T-helper 2 cell treated with Interferon-gamma antibody and Interleukin-4, amounts not matched to agents 5 μg/mL and 100 μg/mL, for 36 hours (primary cell): ENCODE data around the gene SPTBN5.
A peak's percentile ranks its signal among the peaks of the same experiment; 100 is the strongest.

ENCODE experiments used
- DNase-seq: peaks from one replicate; pipeline ENCODE4 v3.0.0; 2021; ENCODE audit warnings: low spot score
- H3K27ac Mint-ChIP-seq: one replicate; pipeline ENCODE4 v1.8.0; 2021; ENCODE audit warnings: mild to moderate bottlenecking, mixed read lengths
- H3K27me3 Mint-ChIP-seq: one replicate; pipeline ENCODE4 v1.8.0; 2021; ENCODE audit warnings: low read depth, mixed read lengths
- H3K36me3 Mint-ChIP-seq: one replicate; pipeline ENCODE4 v1.8.0; 2021; ENCODE audit warnings: low read depth, mixed read lengths
- H3K4me1 Mint-ChIP-seq: one replicate; pipeline ENCODE4 v1.8.0; 2021; ENCODE audit warnings: low read depth, mixed read lengths
- H3K4me3 Mint-ChIP-seq: one replicate; pipeline ENCODE4 v1.8.0; 2022; ENCODE audit warnings: mild to moderate bottlenecking, moderate library complexity, mixed read lengths
- H3K9me3 Mint-ChIP-seq: one replicate; pipeline ENCODE4 v1.8.0; 2021; ENCODE audit warnings: mixed read lengths

Gene SPTBN5

DNA sequence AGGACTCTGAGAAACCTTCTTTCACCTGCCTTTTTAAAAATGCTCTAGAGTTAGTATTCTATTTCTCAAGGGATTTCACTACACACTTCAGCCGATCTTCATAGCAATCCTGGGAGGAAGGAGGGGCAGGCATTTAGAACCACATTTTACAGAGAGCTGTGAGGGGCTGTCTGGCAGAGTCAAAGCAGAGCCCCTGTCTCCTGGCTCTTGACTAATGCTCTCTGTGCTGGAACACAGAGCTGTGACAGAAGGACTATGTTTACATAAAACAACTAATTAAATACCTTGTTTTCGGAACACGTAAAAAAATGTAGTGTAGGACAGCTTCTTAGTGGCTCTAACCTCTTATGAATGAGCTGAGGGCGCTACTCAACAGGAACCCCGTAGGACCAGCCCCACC lies 7.6 kb upstream of the SPTBN5 start:
- no peaks in the 10 kb centered on the region for H3K27me3 Mint-ChIP-seq
- peaks cover 5% of the 10 kb centered on the region for H3K9me3 Mint-ChIP-seq
- H3K4me3 Mint-ChIP-seq = no peak overlapping the region
- DNase-seq = no peak
- H3K4me1 Mint-ChIP-seq = peaks cover 6% of the 10 kb centered on the region
- peaks cover 9% of the 10 kb centered on the region for H3K36me3 Mint-ChIP-seq
- no peak overlapping the region for H3K27ac Mint-ChIP-seq

DNA sequence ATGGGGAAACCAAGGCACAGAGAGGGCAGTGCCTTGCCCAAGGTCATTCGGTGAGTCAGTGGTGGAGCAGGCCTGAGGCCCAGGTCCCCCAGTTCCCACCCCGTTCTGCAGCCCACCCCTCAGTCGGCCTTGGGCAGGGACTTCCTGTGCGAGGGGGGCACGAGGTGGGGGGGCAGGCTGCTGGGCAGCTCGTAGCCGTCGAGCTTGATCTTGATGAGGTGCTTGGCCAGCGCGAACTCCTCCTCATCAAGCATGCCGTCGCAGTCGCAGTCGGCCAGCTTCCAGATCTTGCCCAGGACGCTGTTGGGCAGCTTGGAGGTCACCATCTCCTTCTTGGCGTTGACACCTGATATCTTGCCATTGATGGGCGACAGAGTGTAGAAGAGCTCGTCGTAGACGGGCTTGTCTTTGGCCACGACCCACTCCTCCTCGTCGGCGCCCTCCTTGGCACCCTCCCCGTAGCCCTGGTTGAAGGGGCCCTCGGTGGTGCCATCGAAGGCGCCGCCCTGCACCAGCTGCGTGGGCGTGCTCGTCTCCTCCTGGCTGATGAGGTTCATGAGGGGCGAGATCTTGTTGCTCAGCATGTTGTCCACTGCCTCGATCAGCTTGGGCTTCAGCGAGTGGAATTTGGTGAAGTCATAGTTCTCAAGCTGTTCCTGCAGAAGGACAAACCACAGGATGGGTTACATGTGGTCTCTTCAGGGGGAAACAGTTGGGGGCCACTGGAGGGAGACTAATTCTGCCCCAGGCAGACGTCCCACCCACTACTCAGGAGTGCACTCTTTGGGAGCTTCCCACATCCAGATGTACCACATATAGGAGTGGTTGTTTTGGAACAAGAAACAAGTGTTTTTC lies 6.9 kb upstream of the SPTBN5 start:
- H3K36me3 Mint-ChIP-seq = peaks cover 4% of the 10 kb centered on the region
- no peaks in the 10 kb centered on the region for H3K27me3 Mint-ChIP-seq

DNA sequence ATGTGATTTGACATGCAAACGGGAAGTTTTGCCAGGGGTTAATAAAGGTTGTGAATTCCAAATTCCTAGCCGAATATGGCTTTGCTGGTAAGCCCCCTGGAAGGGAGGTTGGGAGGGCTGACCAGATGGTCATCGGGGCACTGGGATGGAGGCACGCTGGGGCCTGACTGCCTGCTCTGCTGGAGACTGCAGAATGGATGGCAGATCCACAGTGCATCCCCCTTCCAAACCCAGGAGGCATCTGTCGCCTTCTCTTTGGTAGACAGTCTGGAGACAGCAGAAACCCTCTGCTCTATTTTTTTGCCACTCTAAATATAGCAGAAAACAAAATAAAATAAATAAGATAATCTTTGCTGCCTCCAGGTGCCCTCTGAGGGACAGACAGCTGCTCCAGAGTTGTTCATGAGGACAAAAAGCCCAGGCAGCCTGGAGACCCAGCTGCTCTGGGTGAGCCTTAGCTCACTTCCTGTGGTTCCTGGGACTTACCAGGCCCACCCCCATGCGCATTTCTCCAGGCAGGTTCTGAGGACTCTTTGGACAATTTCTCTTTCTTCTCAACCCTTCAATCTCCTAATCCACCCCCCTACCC lies 6.1 kb upstream of the SPTBN5 start:
- Mint-ChIP-seq H3K4me3 (no peak overlapping the region), H3K4me1 (peaks cover 14% of the 10 kb centered on the region), H3K36me3 (no peaks in the 10 kb centered on the region), H3K9me3 (no peaks in the 10 kb centered on the region), H3K27me3 (no peaks in the 10 kb centered on the region), H3K27ac (no peak overlapping the region)
- no peak for DNase-seq

More for the DNA sequence above, 6.9 kb upstream of the SPTBN5 start:
- Mint-ChIP-seq H3K4me3 (no peak overlapping the region), H3K27ac (no peak overlapping the region), H3K9me3 (no peaks in the 10 kb centered on the region), H3K4me1 (peaks cover 6% of the 10 kb centered on the region)
- no peak for DNase-seq

DNA sequence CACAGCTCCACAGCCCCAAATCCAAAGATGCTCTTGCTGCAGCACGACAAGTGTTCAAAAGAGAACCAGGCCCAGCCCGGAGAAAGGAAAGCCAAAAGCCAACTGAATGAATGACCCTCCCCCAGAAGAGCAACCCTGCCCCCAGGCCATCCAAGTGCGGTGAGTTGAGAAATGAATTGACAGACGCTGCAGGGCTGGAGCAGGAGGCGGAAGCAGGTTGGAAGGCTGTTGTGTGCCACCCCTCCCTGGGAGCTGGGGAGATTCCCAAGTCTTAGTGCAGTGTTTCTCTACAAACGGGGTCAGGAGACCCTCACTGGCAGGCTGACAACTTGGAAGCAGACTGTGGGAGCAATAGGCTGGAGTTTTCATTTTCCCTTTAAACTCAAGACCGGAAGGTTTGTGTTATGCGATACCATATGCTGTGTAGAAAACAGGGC lies 3.5 kb upstream of the SPTBN5 start:
- Mint-ChIP-seq H3K27ac (peak overlapping the region; percentile 47), H3K9me3 (no peaks in the 10 kb centered on the region), H3K27me3 (no peaks in the 10 kb centered on the region), H3K4me3 (no peak overlapping the region), H3K4me1 (peaks cover 22% of the 10 kb centered on the region), H3K36me3 (no peaks in the 10 kb centered on the region)
- DNase-seq = no peak

GRCh38 chr15:41896566-41896965 lies 2.7 kb upstream of the SPTBN5 start:
- Mint-ChIP-seq H3K36me3 (no peaks in the 10 kb centered on the region), H3K27me3 (no peaks in the 10 kb centered on the region), H3K27ac (peak overlapping the region; percentile 73), H3K4me1 (peaks cover 23% of the 10 kb centered on the region), H3K9me3 (no peaks in the 10 kb centered on the region), H3K4me3 (no peak overlapping the region)
- no peak for DNase-seq

DNA sequence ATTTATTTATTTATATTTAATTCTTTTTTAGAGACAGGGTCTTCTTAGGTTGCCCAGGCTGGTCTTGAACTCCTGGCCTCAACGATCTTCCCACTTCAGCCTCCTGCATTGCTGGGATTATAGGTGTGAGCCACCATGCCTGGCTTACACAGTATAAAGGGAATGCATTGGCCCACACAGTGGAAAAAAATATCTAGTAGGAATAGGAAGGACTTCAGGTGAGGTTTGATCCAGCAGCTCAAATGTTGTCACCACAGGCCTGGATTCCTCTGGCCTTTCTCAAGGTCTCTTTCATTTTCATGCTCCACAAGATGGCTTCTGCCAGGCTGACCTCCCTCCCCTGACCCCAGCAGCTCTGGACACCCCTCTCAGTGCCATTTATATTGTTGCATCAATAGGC lies 2.1 kb upstream of the SPTBN5 start:
- Mint-ChIP-seq H3K36me3 (no peaks in the 10 kb centered on the region), H3K4me1 (peaks cover 23% of the 10 kb centered on the region), H3K27me3 (no peaks in the 10 kb centered on the region), H3K9me3 (no peaks in the 10 kb centered on the region), H3K27ac (peak overlapping the region; percentile 73), H3K4me3 (no peak overlapping the region)
- no peak for DNase-seq

- peak overlapping the region; percentile 54 for H3K4me3 Mint-ChIP-seq
- H3K9me3 Mint-ChIP-seq = no peaks in the 10 kb centered on the region
- peak overlapping the region; percentile 93 for H3K27ac Mint-ChIP-seq
- no peaks in the 10 kb centered on the region for H3K36me3 Mint-ChIP-seq
- no peaks in the 10 kb centered on the region for H3K27me3 Mint-ChIP-seq
- peaks cover 23% of the 10 kb centered on the region for H3K4me1 Mint-ChIP-seq
- DNase-seq = no peak
These were observed 1.6 kb upstream of the SPTBN5 start for GRCh38 chr15:41895491-41895890.

- Mint-ChIP-seq H3K36me3 (no peaks in the 10 kb centered on the region), H3K4me3 (peak overlapping the region; percentile 54), H3K27ac (peak overlapping the region; percentile 93), H3K4me1 (peaks cover 23% of the 10 kb centered on the region), H3K9me3 (no peaks in the 10 kb centered on the region), H3K27me3 (no peaks in the 10 kb centered on the region)
- peak; percentile 63 for DNase-seq
These were observed 1.1 kb upstream of the SPTBN5 start for GRCh38 chr15:41894791-41895463.

DNA sequence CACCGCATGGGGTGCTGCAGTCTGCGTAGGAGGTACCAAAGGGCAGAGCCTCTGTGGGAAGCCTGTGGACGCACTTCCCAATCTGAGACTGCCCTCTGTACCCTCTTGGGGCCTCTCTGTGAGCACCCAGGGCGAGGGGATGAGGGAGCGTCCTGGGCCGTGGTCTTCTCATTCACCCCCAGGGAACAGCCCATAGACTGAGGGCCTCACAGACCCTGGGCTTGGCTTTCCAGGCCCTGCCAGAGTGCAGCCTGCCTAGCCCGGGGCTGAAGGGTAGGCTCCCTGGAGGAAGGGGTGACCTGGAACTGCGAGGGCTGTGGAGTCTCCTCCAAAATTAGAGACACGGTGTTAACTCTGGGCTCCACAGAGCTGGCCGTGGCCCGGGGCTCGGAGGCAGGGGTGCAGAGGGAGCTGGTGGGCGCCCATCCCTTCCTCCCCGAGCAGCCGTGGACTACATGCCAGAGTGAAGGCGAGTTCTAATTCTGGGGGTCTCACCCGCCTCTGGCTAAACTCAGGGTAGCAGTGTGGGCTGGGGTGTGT lies 468 bp upstream of the SPTBN5 start:
- no peak for DNase-seq
- no peaks in the 10 kb centered on the region for H3K27me3 Mint-ChIP-seq
- H3K4me3 Mint-ChIP-seq = peak overlapping the region; percentile 54
- H3K36me3 Mint-ChIP-seq = no peaks in the 10 kb centered on the region
- peak overlapping the region; percentile 93 for H3K27ac Mint-ChIP-seq
- H3K9me3 Mint-ChIP-seq = no peaks in the 10 kb centered on the region
- peaks cover 23% of the 10 kb centered on the region for H3K4me1 Mint-ChIP-seq

DNA sequence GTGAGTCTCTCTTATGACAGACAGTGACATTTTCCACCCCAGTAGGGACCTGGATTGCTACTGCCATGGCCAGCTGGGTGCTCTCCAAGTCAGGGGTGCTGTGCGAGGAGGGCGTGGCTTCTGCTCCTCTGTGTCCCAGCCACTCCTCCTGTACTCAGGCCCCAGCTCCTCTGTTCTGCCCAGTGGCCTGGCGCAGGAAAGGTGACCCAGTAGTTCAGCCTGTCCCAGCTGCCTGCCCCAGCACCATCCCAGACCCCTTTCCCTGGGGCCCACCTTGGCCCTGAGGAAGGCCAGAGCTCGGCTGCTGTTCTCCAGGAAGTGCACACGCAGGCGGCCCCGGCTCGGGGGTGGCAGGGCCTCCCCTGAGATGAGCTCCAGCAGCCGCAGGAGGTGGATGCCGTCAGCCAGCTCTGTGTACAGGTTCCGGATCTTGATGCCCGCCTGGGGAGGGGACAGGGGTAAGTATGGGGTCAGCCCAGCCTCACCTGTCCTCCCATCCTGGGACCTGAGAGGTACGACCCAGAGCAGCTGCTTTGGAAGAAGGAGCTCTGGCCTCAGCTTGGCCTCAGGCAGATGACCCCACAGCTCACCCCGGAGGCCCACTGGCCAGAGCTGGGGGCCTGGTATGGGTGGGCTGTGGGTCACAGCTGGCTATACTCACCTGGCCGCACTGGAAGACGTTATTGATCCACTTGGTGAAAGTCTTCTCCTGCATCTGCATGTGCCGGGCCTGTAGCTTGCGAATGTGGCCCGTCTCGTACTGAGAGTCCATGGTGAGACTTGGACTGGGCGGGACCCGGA lies 1.0 kb downstream of the SPTBN5 start:
- Mint-ChIP-seq H3K9me3 (no peaks in the 10 kb centered on the region), H3K36me3 (no peaks in the 10 kb centered on the region), H3K4me3 (peak overlapping the region; percentile 3), H3K27ac (peak overlapping the region; percentile 5), H3K4me1 (peaks cover 27% of the 10 kb centered on the region), H3K27me3 (no peaks in the 10 kb centered on the region)
- no peak for DNase-seq

- peaks cover 27% of the 10 kb centered on the region for H3K4me1 Mint-ChIP-seq
- H3K27me3 Mint-ChIP-seq = no peaks in the 10 kb centered on the region
- H3K4me3 Mint-ChIP-seq = no peak overlapping the region
- H3K27ac Mint-ChIP-seq = no peak overlapping the region
- no peak for DNase-seq
- no peaks in the 10 kb centered on the region for H3K36me3 Mint-ChIP-seq
- no peaks in the 10 kb centered on the region for H3K9me3 Mint-ChIP-seq
These were observed 1.9 kb downstream of the SPTBN5 start for GRCh38 chr15:41891946-41892345.

DNA sequence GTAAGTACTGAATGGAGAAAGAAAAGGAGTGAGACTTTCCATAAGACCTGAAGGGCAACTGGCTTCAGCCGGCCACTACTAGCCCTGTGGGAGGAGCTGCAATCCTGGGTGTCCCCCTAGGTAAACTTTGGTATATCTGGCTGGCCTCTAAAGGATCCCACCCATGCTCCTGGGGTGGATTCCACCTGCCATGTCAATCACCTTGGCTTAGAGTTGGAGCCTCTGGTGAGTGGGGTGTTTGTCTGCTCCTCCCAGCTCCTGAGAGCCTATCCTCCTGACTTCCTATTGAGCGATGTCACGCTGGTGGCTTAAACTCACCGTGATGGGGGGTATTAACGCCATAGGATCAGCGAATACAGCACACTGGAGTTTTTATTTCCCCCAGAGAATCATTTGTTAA lies 2.6 kb downstream of the SPTBN5 start:
- DNase-seq = no peak
- no peak overlapping the region for H3K27ac Mint-ChIP-seq
- no peak overlapping the region for H3K4me3 Mint-ChIP-seq
- no peaks in the 10 kb centered on the region for H3K9me3 Mint-ChIP-seq
- H3K27me3 Mint-ChIP-seq = no peaks in the 10 kb centered on the region
- no peaks in the 10 kb centered on the region for H3K36me3 Mint-ChIP-seq
- H3K4me1 Mint-ChIP-seq = peaks cover 27% of the 10 kb centered on the region

GRCh38 chr15:41890050-41890690 lies 3.7 kb downstream of the SPTBN5 start:
- Mint-ChIP-seq H3K4me3 (no peak overlapping the region), H3K9me3 (no peaks in the 10 kb centered on the region), H3K27ac (no peak overlapping the region), H3K4me1 (peaks cover 24% of the 10 kb centered on the region), H3K27me3 (no peaks in the 10 kb centered on the region), H3K36me3 (no peaks in the 10 kb centered on the region)
- no peak for DNase-seq
